Measurements from ENCODE around the gene ADD2. TPM values are rescaled to one million over a fixed set of nuclear protein-coding genes. Genes with fewer than 3 reads are reported as not detected.
A peak's percentile ranks its signal among the peaks of the same experiment; 100 is the strongest.
"Not testable (repeated sequence)": the region's sequence is repeated elsewhere in the genome, so short reads cannot be mapped to it uniquely, and the experiment has no call there.

The ADD2 gene
- polyA plus RNA-seq, 3 donors: 6.6 to 7.6 (median 7.0) TPM

- no peak for DNase-seq
Measured at GRCh38 chr2:70753031-70753430, 15.0 kb downstream of the ADD2 start.

DNA sequence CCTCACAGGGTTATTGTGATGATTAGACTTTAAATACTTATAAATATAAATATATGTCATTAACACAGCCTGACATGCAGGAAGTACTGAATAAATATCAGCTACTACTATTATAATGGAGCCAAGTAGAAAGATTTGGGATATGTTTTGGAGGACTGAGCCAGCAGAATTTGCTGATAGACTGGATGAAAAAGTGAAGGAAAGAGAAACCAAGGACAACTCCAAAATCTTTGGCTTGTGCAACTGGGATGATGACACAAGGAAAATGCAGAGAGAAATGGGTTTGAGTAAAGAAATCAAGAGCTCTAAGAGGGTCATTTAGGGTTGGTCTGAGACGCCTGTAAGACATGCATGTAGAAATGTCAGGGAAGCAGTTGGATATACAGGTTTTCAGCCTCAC lies 15.6 kb downstream of the ADD2 start:
- DNase-seq: no peak

DNA sequence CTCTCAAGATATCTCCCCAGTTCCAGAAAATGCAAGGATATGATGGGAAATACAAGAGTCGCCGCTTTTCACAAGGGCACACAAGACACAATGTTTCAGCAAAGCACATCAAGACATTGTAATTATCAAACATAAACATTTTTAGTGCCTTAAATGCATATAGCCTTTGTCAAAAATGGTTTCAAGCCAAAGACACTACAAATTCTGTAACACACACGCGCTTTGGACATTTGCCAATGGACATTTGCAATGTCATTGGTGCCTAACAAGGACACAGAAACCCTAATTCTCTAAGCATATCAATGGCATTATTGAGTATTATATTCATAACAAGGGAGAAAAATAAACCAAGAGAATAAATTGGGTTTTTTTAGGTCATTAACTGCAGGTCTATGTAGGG lies 16.1 kb downstream of the ADD2 start:
- no peak for DNase-seq

GRCh38 chr2:70750320-70750719 lies 17.7 kb downstream of the ADD2 start:
- no peak for DNase-seq

DNA sequence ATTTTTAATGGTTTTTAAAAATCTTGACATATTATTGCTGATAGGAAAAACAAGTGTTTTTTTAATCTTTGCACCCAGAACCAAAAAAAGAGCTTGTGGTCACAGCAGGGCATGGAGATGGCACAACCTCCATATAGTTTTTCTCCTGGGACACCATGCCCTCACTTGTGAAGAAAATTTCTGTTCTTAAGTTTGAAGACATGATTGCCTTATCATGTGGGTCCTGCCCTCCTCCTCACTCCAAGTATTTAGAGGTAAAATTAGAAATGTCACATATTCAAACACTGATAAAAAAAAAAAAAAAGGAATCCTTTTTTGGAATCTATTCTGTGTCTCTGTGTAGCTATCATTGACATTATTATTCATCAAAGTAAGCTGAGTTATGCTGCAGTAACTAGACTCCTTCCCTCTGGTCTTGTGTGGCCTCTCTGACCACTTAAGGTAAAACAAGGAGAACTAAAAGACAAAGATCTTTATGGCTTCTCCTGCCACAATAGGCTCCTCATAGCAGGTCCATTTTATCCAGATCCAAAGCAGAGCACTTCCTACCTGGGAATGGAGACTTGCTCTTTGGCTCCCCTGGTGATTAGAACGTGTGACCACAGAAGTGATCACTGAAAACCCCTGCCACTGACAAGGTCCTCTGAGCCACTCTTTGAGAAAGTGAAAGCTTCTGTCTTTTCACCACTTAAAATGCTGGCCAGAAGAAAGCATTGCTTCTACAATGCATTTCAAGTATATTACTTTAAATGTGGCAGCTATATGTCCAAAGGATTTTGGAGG lies 19.8 kb downstream of the ADD2 start:
- no peak for DNase-seq

- DNase-seq: no peak
Measured at GRCh38 chr2:70747284-70747683, 20.7 kb downstream of the ADD2 start.

DNA sequence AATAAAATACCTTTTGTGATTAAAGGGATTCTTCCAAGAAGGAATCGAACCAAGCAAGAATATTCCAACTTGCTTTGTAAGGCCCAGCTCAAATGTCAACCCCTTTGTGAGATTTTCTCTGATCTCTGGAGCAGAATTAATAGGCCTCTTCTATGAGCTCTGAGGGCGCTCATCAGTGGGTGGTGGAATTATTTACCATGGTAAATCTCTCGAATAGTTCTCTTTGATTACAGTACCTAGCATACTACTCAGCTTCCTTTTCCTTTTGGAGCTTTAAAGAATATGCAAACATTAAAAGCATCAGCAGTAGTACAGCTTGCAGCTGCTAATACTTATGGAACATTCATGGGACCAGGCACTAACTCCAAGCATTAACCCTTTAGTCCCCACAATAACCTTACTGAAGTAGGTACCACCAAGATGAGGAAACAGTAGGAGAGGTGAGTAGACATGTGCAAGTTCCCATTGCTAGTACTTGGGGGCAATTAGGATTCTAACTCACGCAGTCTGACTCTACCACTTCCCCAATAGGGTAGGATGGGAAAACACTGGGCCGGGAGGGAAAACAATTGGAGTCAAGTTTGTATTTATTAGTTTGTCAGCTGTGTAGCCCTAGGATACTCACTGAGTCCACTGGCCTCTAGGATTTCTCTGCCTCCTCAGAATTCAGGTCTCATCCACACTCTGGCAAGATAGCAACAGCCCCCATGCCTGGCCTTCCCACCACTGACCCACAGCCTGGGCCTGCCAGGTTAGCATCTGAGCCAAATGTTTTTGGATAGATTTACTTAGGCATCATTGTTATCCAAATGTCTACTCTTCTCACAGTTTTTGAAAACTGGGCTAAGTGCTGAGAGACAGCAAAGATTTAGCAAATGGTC lies 21.7 kb downstream of the ADD2 start:
- DNase-seq: peak; percentile 36

GRCh38 chr2:70745276-70745825 lies 22.6 kb downstream of the ADD2 start:
- no peak for DNase-seq

- no peak for DNase-seq
Measured at GRCh38 chr2:70744397-70744796, 23.6 kb downstream of the ADD2 start.

DNA sequence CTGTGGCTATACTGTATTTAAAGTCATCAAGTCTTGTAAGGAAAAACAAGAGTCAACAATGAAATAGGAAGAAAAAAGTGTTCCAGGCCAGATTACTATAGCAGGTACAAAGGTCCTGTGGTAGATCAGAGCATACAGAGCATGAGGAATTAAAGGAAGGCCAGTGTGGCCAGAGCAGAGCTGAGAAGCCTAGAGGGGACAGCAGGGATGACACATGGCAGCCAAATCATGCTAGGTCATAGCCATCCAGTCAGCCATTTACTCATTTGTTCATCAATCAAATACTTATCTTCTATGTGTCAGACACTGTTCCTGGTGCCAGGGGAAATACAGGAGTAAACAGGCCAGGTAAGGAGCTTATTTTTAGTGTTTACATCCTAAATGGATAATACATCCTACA lies 24.3 kb downstream of the ADD2 start:
- DNase-seq: no peak

DNA sequence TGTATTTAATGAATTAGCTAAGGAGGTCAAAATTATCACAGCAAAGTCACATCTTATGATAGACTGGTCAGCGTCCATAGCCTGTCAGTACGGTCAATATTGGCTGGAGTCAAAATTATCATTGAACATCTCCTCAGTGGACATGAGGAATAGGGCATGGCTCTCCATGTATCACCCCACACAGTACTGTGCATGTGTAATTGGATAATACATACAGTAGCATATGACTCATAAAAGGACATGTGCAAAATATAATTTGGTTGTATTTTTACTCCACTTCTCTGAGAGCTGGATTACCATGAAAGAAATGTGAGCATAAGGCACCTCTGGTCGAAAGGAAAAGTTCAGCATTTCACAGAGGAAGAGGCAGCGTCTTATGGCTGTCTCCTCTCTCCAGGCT lies 24.9 kb downstream of the ADD2 start:
- no peak for DNase-seq

- not testable (repeated sequence) for DNase-seq
Measured at GRCh38 chr2:70739492-70739891, 28.5 kb downstream of the ADD2 start.

GRCh38 chr2:70738159-70738558 lies 29.8 kb downstream of the ADD2 start:
- no peak for DNase-seq

GRCh38 chr2:70735071-70735470 lies 32.9 kb downstream of the ADD2 start:
- DNase-seq: no peak

DNA sequence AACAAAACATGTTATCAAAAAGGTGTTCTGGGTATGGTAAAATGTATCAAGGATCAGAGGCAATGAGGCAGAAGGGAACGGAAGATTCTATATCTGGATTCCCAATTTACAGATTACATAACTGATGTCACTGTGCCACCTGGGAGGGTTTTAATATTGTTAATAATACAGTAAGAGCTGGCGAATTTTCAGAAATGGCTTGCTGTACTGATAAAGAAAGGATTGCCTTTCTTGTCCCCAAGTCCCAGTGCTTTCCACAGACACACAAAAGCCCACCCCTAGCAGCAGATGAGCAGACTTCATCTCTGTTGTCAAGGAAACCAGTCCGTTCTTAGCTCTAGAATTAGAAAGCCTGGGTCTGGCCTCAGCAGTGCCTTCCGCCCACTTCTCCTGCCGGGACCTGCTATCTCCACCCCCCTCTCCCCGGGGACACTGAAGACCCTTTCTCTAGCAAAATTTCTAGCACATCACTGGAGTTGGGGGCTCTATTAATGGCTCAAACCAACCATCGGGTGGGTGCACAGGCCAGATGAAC lies 34.3 kb downstream of the ADD2 start:
- no peak for DNase-seq

- DNase-seq: peak; percentile 16
Measured at GRCh38 chr2:70732766-70733645, 35.0 kb downstream of the ADD2 start.

DNA sequence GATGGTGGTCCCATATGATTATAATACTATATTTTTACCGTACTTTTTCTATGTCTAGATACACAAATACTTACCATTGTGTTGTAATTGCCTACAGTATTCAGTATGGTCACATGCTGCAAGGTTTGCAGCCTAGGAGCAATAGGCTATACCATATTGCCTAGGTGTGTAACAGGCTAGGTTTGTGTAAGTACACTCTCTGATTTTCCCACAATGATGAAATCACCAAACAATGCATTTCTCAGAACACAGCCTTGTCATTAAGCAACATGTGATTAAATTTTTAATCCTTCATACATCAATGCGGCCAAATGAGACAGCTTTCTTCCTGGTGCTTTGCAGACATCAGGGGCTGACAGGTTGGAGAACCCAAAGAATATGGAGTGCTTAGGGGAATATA lies 37.3 kb downstream of the ADD2 start:
- no peak for DNase-seq

DNA sequence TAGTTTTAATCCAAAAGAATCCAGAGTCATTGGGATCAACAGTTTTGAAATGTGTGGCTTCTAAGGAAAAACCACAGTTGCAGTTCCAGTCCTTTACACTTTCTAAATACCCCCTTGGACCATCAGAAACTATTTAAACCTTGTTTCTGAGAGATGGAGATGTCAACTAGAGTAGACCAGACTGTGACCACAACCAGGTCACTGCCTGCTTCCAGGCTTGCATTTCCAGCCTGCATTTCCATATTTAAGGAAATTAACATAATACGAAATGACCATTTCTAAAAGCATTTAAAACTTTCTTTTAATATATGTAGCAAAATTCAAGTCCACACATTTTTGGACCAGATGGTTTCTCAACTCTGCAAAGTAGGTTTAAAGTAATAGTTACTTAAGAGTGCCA lies 38.4 kb downstream of the ADD2 start:
- no peak for DNase-seq

DNA sequence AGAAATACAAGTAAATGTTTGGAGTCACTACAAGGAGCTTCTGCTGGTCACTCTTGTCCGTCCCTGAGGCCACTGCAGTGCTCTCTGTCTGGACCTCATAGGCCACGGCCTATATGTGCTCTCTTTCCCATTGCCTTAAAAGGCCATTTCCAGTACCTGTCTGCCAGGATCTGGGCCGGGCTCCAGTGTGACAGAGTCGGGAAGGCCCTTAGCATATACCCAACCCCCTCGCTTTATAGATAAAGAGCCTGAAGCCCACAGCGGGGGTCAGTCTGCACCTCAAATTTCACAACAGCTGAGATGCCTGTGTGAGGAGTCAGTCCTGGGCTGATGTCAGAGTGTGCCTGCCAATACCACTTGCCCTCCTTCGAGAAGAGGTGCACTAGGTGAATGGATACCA lies 39.9 kb downstream of the ADD2 start:
- no peak for DNase-seq

DNA sequence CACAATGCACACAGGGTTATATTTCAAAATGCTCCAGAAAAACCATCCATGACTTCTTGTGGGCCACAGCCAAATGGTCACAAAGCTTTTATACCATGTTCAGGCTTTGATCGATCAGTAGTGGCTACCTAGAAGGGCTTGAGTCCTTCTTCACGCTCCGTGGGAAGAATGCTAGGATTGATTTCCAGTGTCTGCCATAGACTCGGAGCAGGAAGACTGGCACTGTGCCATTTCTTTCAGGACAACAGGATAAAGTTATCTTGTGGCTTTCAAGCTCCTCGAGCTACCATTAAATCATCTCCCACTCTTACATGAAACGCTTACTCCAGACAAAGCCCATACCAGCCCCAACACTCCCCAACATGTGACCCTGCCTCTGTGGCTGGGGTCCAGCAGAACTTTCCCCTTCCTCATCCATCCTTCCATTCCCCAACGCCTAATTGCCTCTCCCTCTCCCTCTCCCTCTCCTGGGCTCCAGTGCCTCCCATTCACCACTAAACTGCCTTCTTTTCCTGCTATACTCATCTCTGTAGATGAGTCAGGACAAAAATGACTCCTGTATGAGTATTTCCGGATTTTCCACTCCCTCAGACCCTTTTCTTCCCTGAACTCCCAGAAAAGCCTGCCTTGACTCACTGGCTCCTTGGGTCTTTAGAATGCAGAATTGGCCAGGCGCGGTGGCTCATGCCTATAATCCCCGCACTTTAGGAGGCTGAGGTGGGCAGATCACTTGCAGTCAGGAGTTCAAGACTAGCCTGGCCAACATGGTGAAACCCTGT lies 40.9 kb downstream of the ADD2 start:
- DNase-seq: no peak

- no peak for DNase-seq
Measured at GRCh38 chr2:70725505-70725904, 42.5 kb downstream of the ADD2 start.
